GM19397 (cell line): ENCODE results near the gene FOXF1.

ENCODE experiments used
- ATAC-seq: cut with Tn5 transposase; IDR thresholded peaks from one replicate; pipeline ENCODE4 v1.9.1; 2021; ENCODE audit warnings: mild to moderate bottlenecking, moderate library complexity; ENCODE audit not compliant: unreplicated experiment

Gene FOXF1

DNA sequence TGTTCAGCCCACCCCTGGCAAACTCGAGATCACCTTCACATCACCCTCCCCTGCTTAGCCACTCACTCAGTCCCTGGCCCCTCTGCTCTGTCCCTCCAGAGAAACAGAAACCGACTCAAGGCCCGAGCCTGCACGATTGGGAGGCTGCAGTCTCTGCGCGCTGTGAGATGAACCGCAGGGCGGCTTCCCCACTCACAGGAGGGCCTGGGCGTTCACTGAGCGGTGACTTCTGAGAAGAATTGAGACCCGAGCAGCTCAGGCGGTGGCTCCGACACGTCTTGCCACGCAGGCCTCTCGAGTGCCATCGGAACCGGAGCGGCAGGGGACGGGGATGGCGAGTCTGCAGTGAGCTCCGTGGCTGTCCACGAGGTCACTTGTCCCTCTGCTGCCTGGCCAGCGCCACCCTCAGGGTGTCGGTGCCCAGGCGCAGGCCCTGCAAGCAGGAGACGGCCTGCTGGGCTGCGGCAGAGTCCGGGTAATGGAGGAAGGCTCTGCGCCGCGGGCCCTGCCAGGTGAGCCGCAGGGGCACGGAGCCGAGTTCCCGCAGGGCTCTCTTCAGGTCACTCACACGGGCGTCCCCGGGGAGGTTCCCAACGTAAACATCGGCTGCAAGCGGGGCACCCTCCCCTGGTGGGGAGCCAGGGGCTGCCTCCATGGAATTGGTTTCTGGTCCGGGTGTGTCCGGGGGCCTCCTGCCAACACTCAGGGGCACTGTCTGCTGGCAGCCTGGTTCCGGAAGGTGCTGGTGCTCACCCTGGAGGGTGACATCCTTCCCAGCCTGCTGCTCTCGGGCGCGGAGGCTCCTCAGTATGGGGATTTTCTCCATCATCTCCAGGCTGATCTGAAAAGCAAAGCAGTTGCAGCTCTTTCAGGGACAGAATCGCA is 21.6 kb downstream of the FOXF1 start:
- ATAC-seq, result no peak

DNA sequence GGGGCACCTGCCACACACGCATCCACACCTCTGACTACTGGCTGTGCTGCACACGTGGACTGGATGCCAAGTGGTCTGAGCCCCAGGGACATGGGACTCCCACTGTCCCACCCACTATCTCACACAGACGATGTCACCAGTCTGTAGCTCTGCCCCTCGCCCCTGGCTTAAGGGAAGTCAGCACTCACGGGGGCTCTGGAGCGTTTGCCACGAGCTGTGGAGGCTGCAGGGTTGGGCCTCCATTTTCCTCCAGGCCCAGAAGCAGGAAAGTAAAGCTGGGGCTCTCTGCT is 22.1 kb downstream of the FOXF1 start:
- no peak for ATAC-seq

DNA sequence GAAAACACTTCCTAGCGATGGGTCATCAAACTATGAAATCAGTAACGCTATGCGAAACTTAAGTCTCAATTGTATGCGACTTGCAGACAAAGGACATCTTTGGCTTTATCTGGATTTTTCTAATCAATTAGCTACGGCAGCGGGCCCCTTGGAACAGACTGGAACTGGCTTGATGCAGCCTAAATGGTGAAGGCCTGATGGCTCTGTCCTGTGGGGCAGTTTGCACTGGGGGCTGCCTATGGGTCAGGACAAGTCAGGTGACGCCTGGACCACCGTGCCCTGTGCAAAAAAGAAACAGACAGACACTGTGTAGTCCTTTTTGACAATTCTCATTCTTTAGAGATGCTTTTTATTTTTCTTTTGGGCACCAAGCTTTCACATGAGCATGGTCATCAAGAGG is 22.7 kb downstream of the FOXF1 start:
- ATAC-seq, result no peak

DNA sequence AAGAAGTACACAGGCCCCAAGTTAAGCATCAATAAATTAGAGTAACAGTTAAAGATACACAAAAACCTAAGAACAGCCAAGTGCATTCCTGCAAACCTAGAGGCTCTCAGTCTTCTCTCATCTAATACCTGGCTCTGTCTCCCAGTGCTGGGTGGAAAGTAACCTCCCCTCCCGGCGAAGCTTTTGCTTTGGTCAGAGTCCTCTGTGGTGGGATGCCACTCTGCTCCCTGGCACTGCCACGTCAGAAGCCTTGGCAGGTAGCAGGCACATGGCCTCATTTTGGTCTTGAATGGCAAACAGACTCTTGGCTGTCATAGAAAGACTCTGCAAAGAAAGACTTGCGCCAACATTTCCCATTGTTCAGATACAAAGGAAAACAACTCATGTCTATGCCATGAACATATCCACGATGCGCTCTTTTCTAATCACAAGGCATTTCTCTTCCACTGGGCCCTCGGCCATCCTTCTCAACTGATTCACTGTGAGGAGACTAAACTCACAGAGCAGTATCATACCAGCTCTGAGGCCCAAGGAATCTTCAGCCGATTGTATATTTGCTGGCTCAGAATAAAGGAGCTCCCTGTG is 23.5 kb downstream of the FOXF1 start:
- no peak for ATAC-seq

DNA sequence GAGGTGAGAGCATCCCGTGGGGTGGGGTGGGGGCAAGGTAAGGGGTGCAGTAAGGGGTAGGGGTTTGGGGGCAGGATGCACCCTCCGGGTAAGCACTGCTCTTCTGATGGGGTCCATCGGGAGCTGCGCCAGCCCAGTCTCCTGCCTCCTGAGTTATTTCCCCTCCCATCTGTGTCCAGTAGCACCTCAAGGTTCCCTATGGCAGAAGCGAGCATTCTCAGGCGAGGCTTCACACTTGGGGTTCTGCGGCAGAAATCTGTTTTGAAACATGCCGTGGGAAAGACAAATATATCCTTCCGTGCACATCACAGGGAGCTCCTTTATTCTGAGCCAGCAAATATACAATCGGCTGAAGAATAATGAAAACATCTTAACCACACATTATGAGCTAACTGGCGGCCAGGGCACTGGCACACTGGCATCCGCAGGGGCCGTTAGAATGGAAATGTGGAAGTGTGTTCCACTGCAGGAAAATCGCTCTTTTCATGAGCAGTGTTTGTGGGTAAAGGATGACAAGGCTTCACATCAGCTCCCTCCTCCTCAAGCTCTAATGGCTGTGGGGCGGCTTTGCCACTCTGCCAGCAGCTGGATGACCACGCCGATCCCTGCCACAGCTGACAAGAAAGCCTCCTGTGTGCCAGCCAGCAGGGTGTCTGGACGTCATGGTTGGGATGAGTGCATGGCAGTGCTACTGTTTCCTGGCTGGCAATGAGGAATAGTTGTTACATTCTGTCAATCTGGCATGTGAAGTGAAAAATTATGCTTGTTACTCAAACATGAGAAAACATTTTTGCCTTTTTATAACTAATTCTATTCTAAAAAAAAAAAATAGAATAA is 24.7 kb downstream of the FOXF1 start:
- no peak for ATAC-seq

DNA sequence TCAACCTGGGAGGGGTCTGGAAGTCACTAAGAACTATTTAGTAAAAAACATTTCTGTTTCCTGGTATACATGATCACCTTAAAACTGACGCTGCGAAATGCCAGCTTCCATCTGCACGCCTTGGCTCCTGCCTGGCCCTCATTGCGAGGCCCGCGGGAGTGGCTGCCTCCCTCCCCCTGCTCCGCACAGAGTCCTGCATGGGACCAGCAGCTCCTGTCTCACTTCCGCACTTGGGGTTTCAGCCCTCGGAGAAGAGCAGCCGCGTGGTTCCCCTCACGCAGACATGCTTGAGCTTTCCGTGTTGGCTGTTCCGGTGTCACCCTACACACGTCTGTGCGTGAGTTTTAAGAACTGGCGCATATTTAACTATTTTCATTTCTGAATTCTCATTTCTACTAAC is 26.3 kb downstream of the FOXF1 start:
- no peak for ATAC-seq

DNA sequence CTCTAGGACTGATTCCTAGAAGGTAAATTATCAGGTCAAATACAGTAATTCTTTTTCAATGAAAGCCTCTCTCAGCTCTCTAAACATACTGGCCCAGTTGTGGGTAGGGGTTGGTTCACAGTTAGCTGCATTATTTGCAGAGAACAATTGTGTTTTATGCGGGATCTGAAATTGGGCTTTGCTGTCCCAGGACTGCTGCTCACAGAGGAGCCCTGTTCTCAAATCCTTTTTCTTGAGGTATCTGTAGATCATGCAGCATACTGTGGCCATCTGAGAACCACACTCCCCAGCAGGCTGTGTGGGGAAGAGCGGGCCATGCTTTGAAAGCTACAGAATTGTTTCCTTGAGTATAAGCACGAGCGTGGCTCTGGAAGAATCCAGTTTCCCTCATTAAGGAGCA is 27.2 kb downstream of the FOXF1 start:
- no peak for ATAC-seq

DNA sequence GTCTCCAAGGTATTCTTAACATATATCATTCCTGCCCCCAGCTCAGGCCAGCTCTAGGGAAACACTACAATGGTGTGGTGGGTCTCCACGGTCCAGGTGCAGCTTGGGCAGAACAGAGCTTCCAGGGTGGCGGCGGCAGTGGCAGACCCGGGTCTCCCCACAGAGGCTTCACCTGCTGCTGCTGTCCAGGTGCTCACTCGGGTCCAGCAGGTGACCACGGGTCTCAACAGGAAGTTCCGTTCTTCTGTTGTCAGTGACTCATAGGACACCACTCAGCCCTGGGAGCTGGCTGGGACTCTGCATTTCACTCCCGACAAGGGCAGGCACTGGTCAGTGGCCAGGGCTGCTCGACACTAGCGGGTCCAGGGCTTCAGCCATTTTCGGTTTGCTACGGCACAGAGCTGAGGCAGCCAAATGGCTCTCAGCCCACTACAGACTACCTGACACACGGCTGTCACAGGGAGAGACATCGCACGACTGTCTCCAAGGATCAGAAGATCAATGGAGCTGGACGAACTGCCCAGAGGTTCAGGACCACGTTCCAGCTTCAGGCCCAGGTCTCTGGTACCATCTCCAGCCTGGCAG is 28.0 kb downstream of the FOXF1 start:
- ATAC-seq, result no peak

DNA sequence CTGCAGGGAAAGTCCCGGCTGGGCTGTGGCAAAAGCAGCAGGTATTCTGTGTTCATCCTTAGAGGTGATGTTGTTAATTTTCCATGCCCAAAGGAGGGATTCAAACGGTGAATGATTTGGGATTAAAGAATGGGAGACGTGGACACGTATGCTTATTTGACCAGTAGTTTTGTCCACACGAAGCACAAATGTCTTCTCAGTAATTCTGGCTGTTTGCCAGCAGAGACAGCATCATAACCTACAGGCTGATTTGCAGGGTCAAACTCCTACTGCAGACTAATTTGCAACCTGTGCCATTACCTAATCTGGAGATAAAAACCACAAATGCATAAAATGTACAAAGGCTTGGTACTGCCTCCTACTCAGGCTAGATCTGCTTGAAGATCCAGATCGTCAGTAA is 30.6 kb downstream of the FOXF1 start:
- no peak for ATAC-seq

DNA sequence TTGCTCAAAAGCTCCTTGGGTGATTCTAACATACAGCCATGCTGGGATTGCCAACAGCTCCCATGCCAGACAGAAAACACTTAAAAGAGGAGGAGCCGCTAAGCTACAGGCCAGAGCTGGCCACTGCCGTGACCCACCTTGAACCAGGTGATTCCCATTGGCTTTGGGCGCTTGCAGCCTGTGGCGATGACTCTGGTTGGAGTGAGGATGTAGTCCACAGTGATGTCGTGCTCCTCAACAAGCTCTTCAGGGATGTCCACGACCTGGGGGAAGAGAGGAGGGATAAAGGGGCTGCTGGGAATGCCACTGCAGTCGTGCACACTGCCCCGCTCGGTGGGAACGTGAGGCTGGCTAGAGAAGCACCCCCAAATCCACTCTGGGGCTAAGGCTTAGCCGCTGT is 31.2 kb downstream of the FOXF1 start:
- ATAC-seq, result no peak

DNA sequence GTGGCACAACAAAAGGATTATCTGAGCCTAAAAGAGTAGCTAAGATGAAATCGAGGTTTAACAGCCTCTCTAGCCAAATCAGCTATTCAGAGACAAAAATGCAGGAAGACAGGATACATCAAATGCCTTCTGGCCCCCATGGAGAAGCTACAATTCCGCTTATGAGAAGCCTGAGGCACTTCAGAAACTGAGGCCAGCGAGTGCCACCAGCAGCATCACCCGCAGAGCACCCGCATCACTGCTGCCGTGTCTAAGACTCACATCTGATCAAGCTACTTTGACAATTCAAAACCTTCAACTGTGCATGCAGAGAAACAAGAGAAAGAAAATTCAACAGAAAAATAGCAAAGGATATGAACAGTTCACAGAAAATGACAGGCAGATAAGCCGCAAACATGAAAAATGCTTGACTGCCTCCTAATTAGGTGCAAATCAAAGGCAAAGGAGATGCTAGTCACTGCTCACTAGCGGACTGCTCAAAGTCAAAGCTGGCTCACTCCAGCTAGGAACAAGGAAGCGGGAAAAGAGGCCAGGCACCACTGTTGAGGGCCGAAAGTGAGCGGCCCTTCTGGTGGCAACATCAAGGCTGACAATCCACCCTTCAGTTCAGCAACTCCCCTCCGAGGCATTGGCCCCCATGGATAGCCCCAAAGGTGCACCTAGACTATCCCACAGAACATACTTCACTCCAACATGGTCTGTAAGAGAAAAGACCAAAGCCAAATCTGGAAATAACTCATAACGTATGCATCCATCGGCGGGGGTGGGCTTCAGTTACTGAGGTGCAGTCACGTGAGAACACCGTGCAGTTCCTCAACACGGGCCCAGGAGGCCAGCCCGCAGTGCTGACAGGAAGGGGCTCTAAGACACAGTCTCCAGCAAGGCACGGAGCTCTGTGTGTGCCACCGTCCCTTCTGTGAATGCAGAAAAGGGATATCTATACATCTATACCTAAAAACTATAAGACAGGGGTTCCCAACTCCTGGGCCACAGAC is 32.7 kb downstream of the FOXF1 start:
- no peak for ATAC-seq

DNA sequence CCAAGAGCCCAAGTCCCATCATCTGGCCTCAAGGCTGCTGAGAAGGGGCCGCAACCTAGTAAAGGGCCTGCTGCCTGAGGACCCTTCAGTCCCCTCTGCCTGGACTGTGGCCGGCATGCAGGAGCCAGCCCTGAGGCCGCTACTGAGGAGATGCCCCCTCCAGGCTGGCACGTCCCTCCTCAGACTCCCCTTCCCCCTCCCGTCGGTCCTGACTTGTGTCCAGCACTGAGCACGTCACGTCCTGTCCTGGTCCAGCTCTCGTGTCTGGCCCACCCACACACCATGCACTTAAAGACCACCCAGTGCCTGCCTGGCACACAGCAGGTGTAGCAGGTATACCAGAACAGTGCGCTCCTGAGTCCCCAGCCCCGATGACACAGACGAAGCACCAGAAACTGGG is 35.2 kb downstream of the FOXF1 start:
- ATAC-seq, result no peak

DNA sequence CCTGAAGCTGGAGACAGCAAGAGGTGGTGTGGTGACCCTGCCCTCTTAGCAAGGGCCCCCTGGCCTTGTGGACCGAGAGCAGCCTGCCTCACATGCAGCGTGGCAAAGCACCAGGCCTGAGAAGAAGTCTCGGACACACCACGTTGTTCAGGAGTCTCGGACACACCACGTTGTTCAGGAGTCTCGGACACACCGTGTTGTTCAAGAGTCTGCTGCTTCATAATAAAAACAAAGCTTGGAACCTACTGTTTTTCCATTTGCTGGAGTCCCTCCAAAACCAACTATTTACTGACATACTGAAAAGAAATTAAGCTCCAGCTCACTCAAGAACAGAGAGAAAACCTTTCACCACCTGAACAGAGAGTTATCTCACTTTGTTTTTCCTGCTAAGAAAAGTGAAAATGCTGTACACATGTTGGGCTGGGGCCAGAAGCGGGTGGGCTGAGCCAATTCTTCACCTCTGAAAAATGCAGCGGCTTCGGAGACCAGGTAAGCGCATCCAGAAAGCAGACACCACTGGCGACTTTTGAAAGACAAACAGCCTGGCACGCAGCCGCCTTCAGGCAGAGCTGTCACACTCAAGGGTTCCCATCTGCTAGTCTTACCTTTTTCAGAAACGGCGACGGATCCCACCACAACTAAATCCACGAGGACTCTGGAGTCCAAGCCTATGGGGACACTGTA is 35.8 kb downstream of the FOXF1 start:
- ATAC-seq, result no peak

DNA sequence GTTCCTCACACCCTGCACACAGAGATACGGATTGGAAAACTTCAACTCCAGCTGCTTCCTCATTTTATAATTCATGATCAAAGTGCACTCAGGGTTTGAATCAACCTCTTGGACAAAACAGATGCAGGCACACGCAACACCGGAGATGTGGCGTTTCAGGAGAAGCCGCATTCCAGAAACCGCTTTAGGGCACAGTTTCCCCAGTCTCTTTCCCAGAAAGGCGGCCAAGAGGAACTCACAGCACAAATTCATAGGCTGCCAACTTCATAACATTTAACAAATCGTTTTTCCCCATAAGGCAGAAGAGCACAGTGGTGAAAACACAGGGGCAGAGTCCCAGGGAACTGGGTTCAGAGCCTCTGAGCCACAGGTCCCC is 36.3 kb downstream of the FOXF1 start:
- ATAC-seq, result no peak

DNA sequence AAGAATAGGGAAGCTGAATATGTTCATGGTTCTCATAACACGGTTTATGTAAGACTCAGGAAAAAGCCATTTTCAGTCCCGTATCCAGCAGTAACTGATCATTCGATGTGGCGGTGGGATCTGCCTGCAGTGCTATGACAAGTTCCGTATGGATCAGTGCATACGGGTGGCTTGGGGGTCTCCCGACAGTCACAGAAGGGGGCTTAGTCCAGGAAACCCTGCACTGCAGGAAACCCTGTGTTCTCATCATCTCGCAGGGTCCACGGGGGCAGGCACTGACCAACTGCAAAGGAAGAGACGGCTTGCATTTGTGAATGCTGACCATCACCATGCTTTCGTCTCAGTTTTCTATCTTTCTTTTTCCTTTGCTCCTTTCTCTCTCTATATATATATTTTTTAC is 37.0 kb downstream of the FOXF1 start:
- no peak for ATAC-seq

DNA sequence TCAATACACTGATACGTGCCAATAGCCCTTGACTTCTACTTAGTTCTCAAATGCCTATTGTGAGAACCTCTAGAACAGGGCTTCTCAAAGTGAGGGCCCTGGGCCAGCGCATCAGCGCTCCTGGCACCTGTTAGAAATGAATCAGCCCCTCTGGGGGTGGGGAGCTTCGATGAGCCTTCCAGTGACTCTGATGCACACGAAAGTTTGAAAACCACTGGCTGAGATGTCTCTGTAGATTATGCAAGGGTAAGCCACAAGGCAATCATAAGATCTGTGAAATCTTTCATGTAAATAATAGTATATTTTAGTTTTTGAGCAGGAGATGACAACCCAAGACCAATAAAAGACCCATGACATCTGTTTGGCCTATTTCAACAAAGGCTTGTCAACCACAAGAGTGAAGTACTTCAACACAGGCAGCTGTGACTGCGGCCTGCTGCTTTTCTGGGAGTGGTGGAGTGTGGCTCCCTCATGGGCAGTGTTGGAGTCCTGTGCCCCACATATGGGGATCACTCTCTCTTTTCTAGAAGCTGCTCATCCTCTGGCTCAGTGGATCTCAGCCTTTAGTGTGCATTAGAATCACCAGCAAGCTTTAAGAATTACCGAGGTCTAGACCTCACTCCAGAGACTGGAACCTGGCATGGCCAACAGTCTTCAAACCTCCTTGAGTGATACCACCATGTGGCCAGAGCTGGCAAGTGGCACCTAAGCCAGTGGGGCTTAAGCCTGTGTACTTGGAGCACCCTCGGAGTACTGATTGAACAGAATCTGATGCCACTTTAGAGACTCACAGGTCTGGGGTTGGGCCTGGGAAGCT is 39.0 kb downstream of the FOXF1 start:
- no peak for ATAC-seq

DNA sequence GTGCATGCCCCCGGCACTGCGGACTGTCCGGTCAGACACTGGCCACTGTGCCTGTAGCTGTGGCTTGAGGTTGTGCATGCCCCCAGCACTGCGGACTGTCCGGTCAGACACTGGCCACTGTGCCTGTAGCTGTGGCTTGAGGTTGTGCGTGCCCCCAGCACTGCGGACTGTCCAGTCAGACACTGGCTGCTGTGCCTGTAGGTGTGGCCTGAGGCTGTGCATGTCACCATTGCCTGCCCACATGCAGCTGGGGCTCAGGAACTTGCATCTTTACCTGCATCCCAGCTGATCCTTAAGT is 39.5 kb downstream of the FOXF1 start:
- ATAC-seq, result no peak

DNA sequence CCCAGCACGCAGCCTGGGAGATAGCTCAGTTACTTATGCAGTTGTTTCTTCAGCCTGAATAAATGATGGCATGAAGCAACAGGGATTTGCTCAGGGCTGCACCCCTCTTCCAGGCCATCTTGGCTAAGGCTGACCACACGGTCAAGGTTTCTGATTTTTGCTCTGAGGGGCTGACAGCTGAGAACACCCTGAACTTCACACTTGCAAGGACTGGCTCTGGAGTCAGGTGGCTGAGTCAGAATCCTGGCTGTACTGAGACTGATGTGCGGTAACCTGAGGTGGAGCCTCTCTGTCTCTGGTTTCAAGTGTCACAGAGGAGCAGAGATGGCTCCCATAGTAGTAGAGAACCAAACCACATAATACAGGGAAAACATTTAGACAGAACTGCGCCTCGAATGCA is 40.0 kb downstream of the FOXF1 start:
- no peak for ATAC-seq

DNA sequence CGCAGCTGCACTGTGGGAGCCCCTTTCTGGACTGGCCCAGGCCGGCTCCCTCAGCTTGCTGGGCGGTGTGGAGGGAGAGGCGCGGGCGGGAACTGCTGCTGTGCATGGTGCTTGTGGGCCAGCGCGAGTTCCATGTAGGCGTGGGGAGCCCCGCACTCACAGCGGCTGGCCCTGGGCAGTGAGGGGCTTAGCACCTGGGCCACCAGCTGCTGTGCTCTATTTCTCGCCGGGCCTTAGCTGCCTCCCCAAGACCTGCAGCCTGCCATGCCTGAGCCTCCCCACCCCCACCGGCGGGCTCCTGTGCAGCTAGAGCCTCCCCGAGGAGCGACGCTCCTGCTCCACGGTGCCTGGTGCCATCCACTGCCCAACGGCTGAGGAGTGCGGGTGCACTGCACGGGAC is 43.0 kb downstream of the FOXF1 start:
- no peak for ATAC-seq

DNA sequence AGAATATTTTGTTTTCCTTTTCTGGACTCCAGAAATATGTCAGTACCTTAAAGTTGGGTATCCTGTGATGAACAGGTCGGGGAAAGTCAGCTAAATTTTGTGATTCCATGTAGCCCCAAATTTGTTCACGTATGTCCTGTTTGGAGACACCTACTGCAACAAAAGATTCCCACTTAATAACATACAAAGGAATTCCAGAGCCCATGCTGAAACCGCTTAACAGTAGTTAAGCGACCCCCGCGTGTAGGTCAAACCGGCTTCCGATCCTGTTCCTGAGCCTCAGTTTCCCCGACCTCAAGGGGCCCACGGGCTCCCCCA is 44.2 kb downstream of the FOXF1 start:
- ATAC-seq, result no peak
